Neuronal stem cell (in vitro differentiated cells): ENCODE data around the gene HERC2.

Experiments
- DNase-seq: peaks from one replicate; pipeline ENCODE4 v3.0.0-alpha.2; 2013; ENCODE audit warnings: low spot score
- H2AFZ ChIP-seq: one replicate; pipeline ENCODE4 v1.6.1; 2013; ENCODE audit warnings: mild to moderate bottlenecking, low read length, inconsistent platforms
- H2AK5ac ChIP-seq: 2 replicates; pipeline ENCODE4 v1.6.1; 2013; ENCODE audit warnings: low read depth, mild to moderate bottlenecking, inconsistent platforms, low read length, moderate library complexity, mixed read lengths
- H2BK120ac ChIP-seq: 2 replicates; pipeline ENCODE4 v1.6.1; 2013; ENCODE audit warnings: low read depth, mild to moderate bottlenecking, inconsistent platforms, low read length, moderate library complexity, mixed read lengths
- H2BK12ac ChIP-seq: one replicate; pipeline ENCODE4 v1.6.1; 2013; ENCODE audit warnings: low read length, inconsistent platforms
- H2BK15ac ChIP-seq: 2 replicates; pipeline ENCODE4 v1.6.1; 2013; ENCODE audit warnings: mild to moderate bottlenecking, low read length, inconsistent platforms, mixed read lengths
- H2BK5ac ChIP-seq: one replicate; pipeline ENCODE4 v1.6.1; 2013; ENCODE audit warnings: inconsistent platforms, mild to moderate bottlenecking, low read length, moderate library complexity
- H3K14ac ChIP-seq: one replicate; pipeline ENCODE4 v1.6.1; 2013; ENCODE audit warnings: low read length, inconsistent platforms
- H3K18ac ChIP-seq: 2 replicates; pipeline ENCODE4 v1.6.1; 2013; ENCODE audit warnings: low read length, inconsistent platforms
- H3K23ac ChIP-seq: 2 replicates; pipeline ENCODE4 v1.6.1; 2013; ENCODE audit warnings: low read depth, mild to moderate bottlenecking, mixed read lengths, low read length, inconsistent platforms; ENCODE audit not compliant: poor library complexity
- H3K27ac ChIP-seq: replicated peaks from 3 replicates; pipeline ENCODE4 v1.5.1; 2013; ENCODE audit warnings: low read length, inconsistent platforms
- H3K27me3 ChIP-seq, 3 experiments: 2 replicates each; pipeline ENCODE4 v1.6.1; 2013; ENCODE audit warnings: low read length in 3 of 3, mild to moderate bottlenecking in 2 of 3, inconsistent platforms in 1 of 3, low read depth in 1 of 3, mixed read lengths in 1 of 3, moderate library complexity in 1 of 3; ENCODE audit not compliant: control insufficient read depth in 3 of 3, insufficient read depth in 3 of 3
- H3K36me3 ChIP-seq, 2 donors: replicated peaks in 1 of 2; 2 replicates each; pipeline ENCODE4 v1.6.1; 2013; ENCODE audit warnings: low read length in 2 of 2; ENCODE audit not compliant: control insufficient read depth in 2 of 2, insufficient read depth in 2 of 2
- H3K4ac ChIP-seq: 2 replicates; pipeline ENCODE4 v1.6.1; 2013; ENCODE audit warnings: inconsistent platforms, mild to moderate bottlenecking, low read length, moderate library complexity
- H3K4me1 ChIP-seq, 2 donors: 1 replicate in 1 of 2; 2 replicates in 1 of 2; pipeline ENCODE4 v1.6.1; 2013; ENCODE audit warnings: low read length in 2 of 2, low read depth in 1 of 2; ENCODE audit not compliant: control insufficient read depth in 2 of 2, insufficient read depth in 1 of 2
- H3K4me2 ChIP-seq: one replicate; pipeline ENCODE4 v1.6.1; 2013; ENCODE audit warnings: mild to moderate bottlenecking, low read length, inconsistent platforms; ENCODE audit not compliant: insufficient read depth, poor library complexity, severe bottlenecking
- H3K4me3 ChIP-seq, 2 donors: 2 replicates each; pipeline ENCODE4 v1.5.1; 2013; ENCODE audit warnings: low read length in 2 of 2, mild to moderate bottlenecking in 2 of 2, inconsistent platforms in 1 of 2, moderate library complexity in 1 of 2
- H3K79me1 ChIP-seq: one replicate; pipeline ENCODE4 v1.6.1; 2013; ENCODE audit warnings: low read depth, mild to moderate bottlenecking, inconsistent platforms, low read length, moderate library complexity
- H3K9ac ChIP-seq: one replicate; pipeline ENCODE4 v1.6.1; 2013; ENCODE audit warnings: mild to moderate bottlenecking, low read depth, low read length, inconsistent platforms; ENCODE audit not compliant: poor library complexity
- H3K9me3 ChIP-seq, 2 donors: replicated peaks in 1 of 2; 2 replicates each; pipeline versions ENCODE3 to v1.6.1; 2013; ENCODE audit warnings: low read length in 2 of 2, mild to moderate bottlenecking in 2 of 2, inconsistent platforms in 1 of 2, low read depth in 1 of 2, mixed read lengths in 1 of 2, moderate library complexity in 1 of 2; ENCODE audit not compliant: control insufficient read depth in 2 of 2, insufficient read depth in 1 of 2
- H4K8ac ChIP-seq: one replicate; pipeline ENCODE4 v1.6.1; 2013; ENCODE audit warnings: low read depth, mild to moderate bottlenecking, inconsistent platforms, low read length, moderate library complexity
- H4K91ac ChIP-seq: one replicate; pipeline ENCODE4 v1.6.1; 2013; ENCODE audit warnings: low read length, low read depth, mild to moderate bottlenecking, inconsistent platforms; ENCODE audit not compliant: poor library complexity
- WGBS, 2 donors: extraction: QIAGEN DNeasy Blood & Tissue Kit; methylation state at CpG; one replicate each; pipeline ENCODE4 v1.1.7; 2013; ENCODE audit warnings: missing lambda C conversion rate in 2 of 2, mixed read lengths in 1 of 2; ENCODE audit not compliant: insufficient read length in 2 of 2, insufficient replicate concordance in 1 of 2; ENCODE audit errors: extremely low coverage in 2 of 2; 5-methylcytosine and 5-hydroxymethylcytosine counted together

Gene HERC2

GRCh38 chr15:28264166-28264565 is 57.8 kb downstream of the HERC2 start:
- Histone ChIP-seq H4K8ac (no peak overlapping the region), H3K18ac (no peak overlapping the region), H3K79me1 (peaks cover 3% of the 10 kb centered on the region), H3K4me2 (no peak overlapping the region), H2BK15ac (no peak overlapping the region), H3K27me3 (no peaks in the 10 kb centered on the region), H3K4ac (no peak overlapping the region), H2BK5ac (no peak overlapping the region), H3K4me1 (peaks cover 0 to 2% of the 10 kb centered on the region in 2 donors), H3K9me3 (peaks cover 0 to 2% of the 10 kb centered on the region in 2 donors), H3K14ac (no peak overlapping the region), H4K91ac (no peak overlapping the region), H3K9ac (no peak overlapping the region), H2BK12ac (no peak overlapping the region), H2AFZ (no peak overlapping the region), H3K4me3 (no peak overlapping the region), H2BK120ac (no peak overlapping the region), H3K27ac (no peak overlapping the region), H3K36me3 (peaks cover 26 to 100% of the 10 kb centered on the region in 2 donors), H2AK5ac (no peak overlapping the region), H3K23ac (no peak overlapping the region)
- no peak for DNase-seq
- WGBS, 2 donors = no CpG with 5 or more reads among the region's 6 CpGs

GRCh38 chr15:28262438-28262837 is 59.5 kb downstream of the HERC2 start:
- Histone ChIP-seq H3K4ac (no peak overlapping the region), H3K9ac (no peak overlapping the region), H3K27me3 (no peaks in the 10 kb centered on the region), H2BK15ac (no peak overlapping the region), H3K4me2 (no peak overlapping the region), H3K4me3 (no peak overlapping the region), H2AK5ac (no peak overlapping the region), H3K14ac (peak overlapping the region; percentile 72), H3K23ac (no peak overlapping the region), H4K8ac (peak overlapping the region; percentile 89), H3K36me3 (peaks cover 12 to 96% of the 10 kb centered on the region in 2 donors), H3K9me3 (peaks cover 0 to 2% of the 10 kb centered on the region in 2 donors), H3K79me1 (peaks cover 3% of the 10 kb centered on the region), H2AFZ (no peak overlapping the region), H2BK5ac (no peak overlapping the region), H3K4me1 (peaks cover 0 to 2% of the 10 kb centered on the region in 2 donors), H3K27ac (no peak overlapping the region), H2BK120ac (no peak overlapping the region), H4K91ac (no peak overlapping the region), H3K18ac (no peak overlapping the region), H2BK12ac (no peak overlapping the region)
- DNase-seq = no peak

- Histone ChIP-seq H3K79me1 (peaks cover 5% of the 10 kb centered on the region), H4K91ac (no peak overlapping the region), H2BK120ac (no peak overlapping the region), H3K27ac (no peak overlapping the region), H3K9ac (no peak overlapping the region), H2BK5ac (no peak overlapping the region), H3K18ac (no peak overlapping the region), H3K23ac (no peak overlapping the region), H3K4me1 (peaks cover 0 to 2% of the 10 kb centered on the region in 2 donors), H3K4me2 (no peak overlapping the region), H2BK12ac (no peak overlapping the region), H2BK15ac (no peak overlapping the region), H3K14ac (no peak overlapping the region), H3K36me3 (peaks cover 11 to 93% of the 10 kb centered on the region in 2 donors), H4K8ac (no peak overlapping the region), H3K4me3 (no peak overlapping the region), H3K4ac (no peak overlapping the region), H3K9me3 (peaks cover 0 to 2% of the 10 kb centered on the region in 2 donors), H2AK5ac (no peak overlapping the region), H2AFZ (no peak overlapping the region), H3K27me3 (no peaks in the 10 kb centered on the region)
- no CpG with 5 or more reads among the region's 5 CpGs for WGBS, 2 donors
- no peak for DNase-seq
Measured at GRCh38 chr15:28260722-28261121, 61.3 kb downstream of the HERC2 start.

- Histone ChIP-seq H3K23ac (no peak overlapping the region), H2BK12ac (no peak overlapping the region), H3K18ac (no peak overlapping the region), H3K79me1 (peaks cover 5% of the 10 kb centered on the region), H3K36me3 (peaks cover 7 to 93% of the 10 kb centered on the region in 2 donors), H2BK5ac (no peak overlapping the region), H2AK5ac (no peak overlapping the region), H3K4ac (no peak overlapping the region), H2BK15ac (no peak overlapping the region), H3K14ac (no peak overlapping the region), H3K9me3 (peaks cover 0 to 2% of the 10 kb centered on the region in 2 donors), H2BK120ac (no peak overlapping the region), H3K9ac (no peak overlapping the region), H3K27ac (no peak overlapping the region), H3K27me3 (no peaks in the 10 kb centered on the region), H3K4me3 (no peak overlapping the region), H4K91ac (no peak overlapping the region), H3K4me1 (peaks cover 0 to 2% of the 10 kb centered on the region in 2 donors), H2AFZ (no peak overlapping the region), H4K8ac (no peak overlapping the region), H3K4me2 (no peak overlapping the region)
- WGBS, 2 donors = no CpG with 5 or more reads among the region's 3 CpGs
- DNase-seq = no peak
Measured at GRCh38 chr15:28260317-28260716, 61.7 kb downstream of the HERC2 start.
